Measurements from ENCODE around the gene TSSK6.

Gene TSSK6

GRCh38 chr19:19540064-19540714 lies 24.8 kb upstream of the TSSK6 start:
- TF ChIP-seq ZNF274 (IDR thresholded peaks at IDR 0.05; ENCODE audit: low read depth, low read length) = no peak
- H3K4me3 ChIP-seq (ENCODE audit: low read length) = no peak overlapping the region; the same call in 1 of the 2 replicates

- TF ChIP-seq ZNF274 (IDR thresholded peaks at IDR 0.05; ENCODE audit: low read depth, low read length) = no peak
- H3K4me3 ChIP-seq (ENCODE audit: low read length) = no peak overlapping the region
Observed at GRCh38 chr19:19539698-19540063, 24.3 kb upstream of the TSSK6 start.

GRCh38 chr19:19538785-19539166 lies 23.4 kb upstream of the TSSK6 start:
- no peak for TF ChIP-seq ZNF274 (IDR thresholded peaks at IDR 0.05; ENCODE audit: low read depth, low read length)
- H3K4me3 ChIP-seq (ENCODE audit: low read length) = no peak overlapping the region

- no peak for TF ChIP-seq ZNF274 (IDR thresholded peaks at IDR 0.05; ENCODE audit: low read depth, low read length)
- H3K4me3 ChIP-seq (ENCODE audit: low read length) = no peak within 1 kb of the TSS
Observed at GRCh38 chr19:19538061-19538784, 22.9 kb upstream of the TSSK6 start, which contains the start of gene CILP2. Gene CILP2, plus strand, starts transcription at chr19:19538265. Its CDS starts 85 bp downstream, at chr19:19538350.

DNA sequence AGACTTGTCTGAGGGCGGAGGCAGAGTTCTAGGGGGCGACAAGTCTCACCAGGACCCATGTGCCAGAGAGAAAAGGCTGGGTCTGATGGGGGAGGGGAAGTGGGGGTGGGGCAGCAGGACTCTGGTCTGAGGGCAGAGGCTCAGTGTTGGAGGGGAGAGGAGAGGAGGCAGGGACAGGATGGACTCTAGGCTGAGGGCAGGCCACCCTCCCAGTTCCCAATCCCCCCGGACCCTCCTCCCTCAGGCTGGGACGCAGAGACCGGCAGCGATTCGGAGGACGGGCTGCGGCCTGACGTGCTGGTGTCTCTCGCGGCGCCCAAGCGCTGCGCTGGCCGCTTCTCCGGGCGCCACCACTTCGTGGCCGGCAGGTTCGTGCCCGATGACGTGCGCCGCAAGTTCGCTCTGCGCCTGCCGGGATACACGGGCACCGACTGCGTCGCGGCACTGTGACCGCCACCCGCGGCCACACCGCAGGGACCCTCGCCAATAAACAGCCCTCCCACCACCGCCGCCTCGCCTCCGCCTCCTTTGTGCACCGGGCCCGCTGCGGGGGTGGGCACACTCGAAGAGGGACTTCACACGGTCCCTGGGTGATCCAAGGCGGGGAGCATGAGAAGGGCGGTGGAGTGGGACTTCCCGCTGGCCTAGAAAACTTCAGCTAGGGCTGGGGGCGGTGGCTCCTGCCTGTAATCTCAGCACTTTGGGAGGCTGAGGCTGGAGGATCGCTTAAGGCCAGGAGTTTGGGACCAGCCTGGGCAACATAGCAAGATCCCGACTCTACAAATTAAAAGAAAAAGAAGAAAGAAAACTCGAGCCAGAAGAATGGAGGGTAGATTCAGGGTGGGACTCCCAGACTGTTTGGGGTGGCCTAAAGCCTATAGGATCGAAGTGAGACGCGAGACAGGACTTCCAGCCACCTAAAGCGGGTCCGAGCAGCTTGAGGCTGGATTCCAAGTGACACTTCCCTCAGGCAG lies 22.0 kb upstream of the TSSK6 start:
- no peak for TF ChIP-seq ZNF274 (IDR thresholded peaks at IDR 0.05; ENCODE audit: low read depth, low read length)
- no peak overlapping the region for H3K4me3 ChIP-seq (ENCODE audit: low read length)

GRCh38 chr19:19535311-19536191 lies 20.2 kb upstream of the TSSK6 start:
- TF ChIP-seq ZNF274 (IDR thresholded peaks at IDR 0.05; ENCODE audit: low read depth, low read length) = no peak
- H3K4me3 ChIP-seq (ENCODE audit: low read length) = no peak overlapping the region

GRCh38 chr19:19534556-19535265 lies 19.4 kb upstream of the TSSK6 start:
- H3K4me3 ChIP-seq (ENCODE audit: low read length) = no peak overlapping the region
- TF ChIP-seq ZNF274 (IDR thresholded peaks at IDR 0.05; ENCODE audit: low read depth, low read length) = no peak

DNA sequence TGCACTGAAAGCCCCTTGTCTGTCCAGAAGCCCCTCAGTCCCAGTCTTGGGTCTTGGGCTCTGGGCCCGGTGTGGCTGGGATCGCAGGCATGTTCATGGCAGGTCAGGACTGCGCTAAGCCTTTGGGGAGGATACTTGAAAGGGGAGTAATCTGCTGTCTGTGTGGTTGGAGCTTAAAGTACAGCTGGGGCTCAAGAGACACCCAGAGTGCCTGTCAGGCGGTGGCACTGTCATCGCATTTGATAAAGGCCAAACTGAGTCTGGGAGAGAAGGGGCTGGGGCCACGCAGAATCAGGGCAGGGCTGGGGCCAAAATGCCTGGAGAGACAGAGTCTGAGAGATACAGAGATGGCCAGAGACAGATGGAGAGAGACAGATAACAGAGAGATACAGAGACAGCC lies 18.5 kb upstream of the TSSK6 start:
- H3K4me3 ChIP-seq (ENCODE audit: low read length) = no peak overlapping the region
- no peak for TF ChIP-seq ZNF274 (IDR thresholded peaks at IDR 0.05; ENCODE audit: low read depth, low read length)

GRCh38 chr19:19532806-19533701 lies 17.7 kb upstream of the TSSK6 start:
- H3K4me3 ChIP-seq (ENCODE audit: low read length) = no peak overlapping the region
- TF ChIP-seq ZNF274 (IDR thresholded peaks at IDR 0.05; ENCODE audit: low read depth, low read length) = no peak

GRCh38 chr19:19531951-19532805 lies 16.8 kb upstream of the TSSK6 start:
- H3K4me3 ChIP-seq (ENCODE audit: low read length) = no peak overlapping the region
- TF ChIP-seq ZNF274 (IDR thresholded peaks at IDR 0.05; ENCODE audit: low read depth, low read length) = no peak

DNA sequence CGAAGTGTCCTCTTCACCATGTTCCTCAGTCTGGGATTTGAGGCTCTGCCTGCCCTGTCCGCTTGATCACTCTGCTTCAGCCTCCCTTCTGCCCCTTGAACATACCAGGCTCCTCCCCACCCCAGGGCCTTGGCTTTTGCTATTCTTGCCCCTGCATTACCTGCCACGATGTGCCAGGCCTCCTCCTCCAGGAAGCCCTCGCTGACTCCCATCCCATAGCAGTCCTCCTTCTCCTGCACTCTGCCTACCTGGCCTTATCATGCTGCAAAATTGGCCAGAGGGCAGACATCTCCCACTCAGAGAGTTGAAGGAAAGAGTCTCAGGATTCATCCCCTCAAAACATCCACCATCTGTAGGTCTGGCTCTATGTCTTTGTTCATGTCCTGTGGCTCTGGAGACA lies 15.5 kb upstream of the TSSK6 start:
- TF ChIP-seq ZNF274 (IDR thresholded peaks at IDR 0.05; ENCODE audit: low read depth, low read length) = no peak
- H3K4me3 ChIP-seq (ENCODE audit: low read length) = no peak overlapping the region
